GM21737 (cell line): ENCODE data around the gene FAM53B.
"Not testable (repeated sequence)": the region's sequence is repeated elsewhere in the genome, so short reads cannot be mapped to it uniquely, and the experiment has no call there.

ENCODE experiments used
- ATAC-seq: cut with Tn5 transposase; IDR thresholded peaks from one replicate; pipeline ENCODE4 v1.9.1; 2021; ENCODE audit warnings: mild to moderate bottlenecking, moderate library complexity; ENCODE audit not compliant: unreplicated experiment

The FAM53B gene

DNA sequence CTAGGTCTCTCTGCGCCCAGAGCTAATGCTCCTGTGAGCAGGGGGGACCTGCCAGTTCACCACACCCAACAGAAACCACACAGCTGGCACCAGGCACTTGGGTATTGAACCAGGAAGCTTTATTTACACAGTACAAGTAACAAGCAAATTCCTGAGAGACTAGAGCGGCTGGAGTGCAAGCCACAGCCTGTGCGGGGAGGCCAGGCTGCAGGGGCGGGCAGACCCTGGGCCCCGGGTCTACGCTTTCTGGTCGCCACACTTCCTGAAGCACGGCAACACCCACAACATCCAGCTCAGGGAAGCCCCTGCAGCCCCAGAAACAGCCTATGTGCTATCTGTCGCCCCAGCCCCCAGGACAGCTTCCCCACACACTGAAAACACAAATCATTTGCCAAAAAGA, 125.0 kb downstream of the FAM53B start:
- ATAC-seq: peak; percentile 28

GRCh38 chr10:124618470-124619073, 125.6 kb downstream of the FAM53B start:
- no peak for ATAC-seq

DNA sequence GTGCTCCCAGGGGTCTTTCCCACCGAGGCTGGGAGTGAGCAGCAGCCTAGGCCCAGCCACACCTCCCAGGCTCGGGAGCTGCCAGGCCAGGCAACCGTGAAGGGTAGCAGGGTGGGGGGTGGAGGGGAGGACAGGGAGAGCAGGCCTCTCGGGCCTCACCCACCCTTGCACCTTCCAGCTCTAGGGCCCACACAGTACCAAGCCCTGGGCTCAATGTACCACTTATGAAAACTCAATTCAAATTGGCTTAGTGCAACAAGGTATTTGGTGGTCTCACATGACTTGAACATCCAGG, 127.4 kb downstream of the FAM53B start:
- no peak for ATAC-seq

GRCh38 chr10:124616040-124616835, 127.9 kb downstream of the FAM53B start:
- ATAC-seq: no peak

GRCh38 chr10:124615259-124615658, 128.9 kb downstream of the FAM53B start:
- ATAC-seq: no peak

GRCh38 chr10:124614003-124614659, 130.0 kb downstream of the FAM53B start:
- peak; percentile 41 for ATAC-seq

DNA sequence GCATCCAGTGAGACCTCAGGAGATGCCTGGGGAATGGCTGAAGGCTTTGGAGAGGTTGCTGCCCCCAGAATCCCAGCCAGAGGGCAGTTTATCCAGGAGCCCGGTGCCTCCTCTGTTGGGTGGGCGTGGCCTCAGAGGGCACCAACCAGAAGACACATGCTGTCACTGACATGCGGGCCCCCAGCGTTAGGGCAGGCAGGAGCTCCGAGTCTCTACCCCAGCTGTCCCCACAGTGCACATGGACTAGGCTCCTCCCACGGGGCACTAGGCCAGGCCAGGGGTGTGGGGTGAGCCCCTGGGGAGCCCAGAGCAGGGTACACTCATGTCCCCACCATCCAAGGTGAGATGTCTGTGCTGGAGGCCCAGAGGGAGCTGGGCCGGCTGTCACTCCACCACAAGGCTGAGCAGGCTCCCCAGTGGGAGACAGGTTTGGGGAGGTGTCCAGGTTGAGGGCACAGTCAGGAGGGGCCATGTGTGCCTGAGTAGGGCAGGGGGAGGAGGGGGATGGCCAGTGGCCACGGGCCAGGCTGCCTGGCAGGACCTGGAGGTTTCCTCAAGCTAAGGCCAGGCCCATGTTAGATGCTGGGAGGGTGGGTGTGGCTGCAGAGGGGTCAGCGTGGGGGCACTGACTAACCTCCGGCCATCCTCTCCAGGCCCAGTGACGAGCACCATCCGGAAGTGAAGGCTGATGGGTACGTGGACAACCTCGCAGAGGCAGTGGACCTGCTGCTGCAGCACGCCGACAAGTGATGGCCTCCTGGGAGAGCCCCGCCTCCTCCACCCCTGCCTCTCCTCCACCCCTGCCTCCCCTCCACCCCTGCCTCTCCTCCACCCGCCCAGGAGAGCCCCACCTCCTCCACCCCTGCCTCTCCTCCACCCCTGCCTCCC, 131.3 kb downstream of the FAM53B start:
- no peak for ATAC-seq

GRCh38 chr10:124611738-124612137, 132.4 kb downstream of the FAM53B start:
- ATAC-seq: no peak

DNA sequence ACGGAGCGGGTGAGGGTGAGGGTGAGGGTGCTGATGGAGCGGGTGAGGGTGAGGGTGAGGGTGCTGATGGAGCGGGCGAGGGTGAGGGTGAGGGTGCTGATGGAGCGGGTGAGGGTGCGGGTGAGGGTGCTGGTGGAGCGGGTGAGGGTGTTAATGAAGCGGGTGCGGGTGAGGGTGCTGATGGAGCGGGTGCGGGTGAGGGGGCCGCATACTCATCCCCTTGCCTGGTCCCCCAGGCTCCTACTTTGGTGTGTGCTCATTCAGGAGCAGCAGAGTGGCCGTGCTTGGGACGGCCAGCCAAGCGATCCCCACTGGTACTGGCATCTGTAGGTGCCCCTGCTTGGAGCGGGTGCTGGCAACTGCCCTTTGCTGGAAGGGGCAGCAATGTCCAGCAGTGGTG, 133.3 kb downstream of the FAM53B start:
- ATAC-seq: not testable (repeated sequence)

GRCh38 chr10:124610186-124610585, 134.0 kb downstream of the FAM53B start:
- not testable (repeated sequence) for ATAC-seq

GRCh38 chr10:124609698-124610097, 134.5 kb downstream of the FAM53B start:
- no peak for ATAC-seq

DNA sequence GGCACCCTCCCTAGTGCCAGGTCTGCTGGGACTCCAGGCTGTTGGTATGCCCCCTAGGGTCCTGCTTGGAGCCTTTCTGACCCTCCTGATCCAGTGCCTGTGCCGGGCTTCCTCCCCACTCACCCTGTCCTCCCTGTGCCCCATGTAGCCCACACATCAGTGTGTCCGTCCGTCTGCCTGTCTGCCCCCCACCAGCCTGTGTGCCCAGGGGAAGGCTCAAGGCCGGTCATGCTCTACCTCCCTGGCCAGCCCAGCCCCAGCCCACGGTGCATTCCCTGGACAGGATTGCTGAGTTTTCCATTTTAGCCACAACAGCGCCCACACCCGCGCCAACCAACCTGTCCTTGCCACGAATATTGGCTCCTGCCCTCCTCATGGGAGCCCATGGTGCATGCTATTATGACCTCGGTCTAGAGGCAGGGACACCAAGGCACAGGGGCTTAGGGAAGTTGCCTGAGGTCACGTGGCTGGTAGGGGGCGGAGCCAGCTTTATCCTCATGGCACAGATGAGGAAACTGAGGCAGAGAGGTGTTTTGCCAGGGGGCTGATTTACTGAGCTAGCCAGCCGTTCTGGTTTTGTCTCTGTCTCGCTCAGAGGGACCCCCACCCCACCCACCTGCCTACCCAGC, 136.0 kb downstream of the FAM53B start:
- ATAC-seq: no peak

GRCh38 chr10:124607693-124608092, 136.5 kb downstream of the FAM53B start:
- ATAC-seq: no peak

DNA sequence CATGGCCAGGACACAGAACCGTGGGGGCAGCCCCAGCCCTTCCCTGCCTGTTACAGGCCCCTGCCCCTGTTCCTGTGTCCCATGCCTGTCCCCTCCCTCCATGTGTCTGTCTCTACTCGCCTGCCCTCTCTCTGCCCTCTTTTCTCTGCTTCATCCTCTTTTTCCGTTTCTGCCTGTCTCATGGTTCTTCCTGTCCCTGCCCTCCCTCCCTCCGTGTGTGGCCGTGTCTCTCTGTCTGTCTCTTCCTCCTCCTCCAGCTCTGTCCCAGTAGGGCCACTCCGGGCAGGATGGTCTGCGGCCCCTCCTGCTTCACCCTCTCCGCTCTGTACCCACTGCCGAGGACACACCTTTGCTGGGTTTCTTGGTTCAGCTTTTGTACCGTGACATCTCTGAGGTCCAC, 137.4 kb downstream of the FAM53B start:
- ATAC-seq: no peak

DNA sequence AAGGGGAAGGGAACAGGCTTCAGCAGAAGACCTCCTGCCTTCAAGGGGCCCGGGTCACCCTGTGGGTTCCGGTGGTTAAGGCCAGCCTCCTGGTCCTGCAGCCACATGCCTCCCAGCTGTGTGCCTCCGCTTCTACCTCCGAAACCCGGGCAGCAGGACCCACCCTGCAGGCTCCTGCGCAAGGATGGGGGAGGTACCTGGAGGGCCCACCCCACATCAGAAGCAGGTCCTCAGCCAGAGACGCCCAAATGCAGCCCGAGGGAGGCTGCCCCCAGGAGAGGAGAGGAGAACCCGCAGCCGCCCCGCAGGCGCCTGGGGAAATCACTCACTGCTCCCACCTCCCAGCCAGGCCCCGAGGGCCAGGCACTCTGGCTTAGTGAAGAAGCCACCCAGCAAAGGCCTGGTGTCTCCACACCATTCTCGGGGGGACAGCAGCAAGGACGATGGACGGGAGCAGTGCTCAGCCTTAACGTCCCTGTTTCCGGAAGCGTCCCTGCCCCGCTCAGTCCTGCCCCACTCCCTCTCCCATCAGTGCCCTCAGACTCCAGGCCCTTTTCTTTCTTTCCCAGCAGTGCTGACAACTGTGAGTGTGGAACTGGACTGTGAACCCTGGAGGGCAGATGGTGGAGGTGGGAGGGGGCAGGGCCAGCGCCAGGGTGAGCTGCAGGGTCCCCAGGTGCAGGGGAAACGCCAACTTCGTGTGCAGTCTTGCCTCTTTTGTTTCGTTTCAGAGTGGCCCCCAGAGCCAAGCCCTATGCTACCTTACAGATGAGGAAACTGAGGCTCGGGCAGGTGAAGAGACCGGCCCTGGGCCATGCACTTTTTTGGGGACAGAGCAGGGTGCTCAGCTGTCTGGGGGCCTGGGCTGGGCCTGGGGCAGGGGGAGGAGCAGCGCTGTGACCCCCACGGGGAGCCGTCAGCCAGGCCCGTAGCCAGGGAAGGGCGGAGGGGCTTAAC, 138.0 kb downstream of the FAM53B start:
- ATAC-seq: no peak

DNA sequence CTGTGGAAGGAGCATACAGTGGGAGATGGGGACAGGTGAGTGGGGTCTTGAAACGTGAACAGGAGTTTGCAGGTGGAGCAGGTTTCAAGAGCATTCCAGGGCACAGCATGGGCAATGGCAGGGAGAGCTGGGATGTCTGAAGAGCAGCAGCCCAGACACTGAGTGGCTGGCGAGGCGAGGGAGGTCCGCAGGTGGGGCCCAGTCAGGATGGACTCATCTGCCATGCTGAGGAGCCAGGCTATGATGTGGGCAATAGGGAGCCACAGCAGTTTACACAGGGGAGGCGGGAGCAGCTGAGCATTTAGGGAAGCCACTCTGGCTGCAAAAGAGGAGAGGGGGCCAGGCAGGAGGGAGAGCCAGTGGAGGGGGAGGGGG, 138.7 kb downstream of the FAM53B start:
- ATAC-seq: no peak

DNA sequence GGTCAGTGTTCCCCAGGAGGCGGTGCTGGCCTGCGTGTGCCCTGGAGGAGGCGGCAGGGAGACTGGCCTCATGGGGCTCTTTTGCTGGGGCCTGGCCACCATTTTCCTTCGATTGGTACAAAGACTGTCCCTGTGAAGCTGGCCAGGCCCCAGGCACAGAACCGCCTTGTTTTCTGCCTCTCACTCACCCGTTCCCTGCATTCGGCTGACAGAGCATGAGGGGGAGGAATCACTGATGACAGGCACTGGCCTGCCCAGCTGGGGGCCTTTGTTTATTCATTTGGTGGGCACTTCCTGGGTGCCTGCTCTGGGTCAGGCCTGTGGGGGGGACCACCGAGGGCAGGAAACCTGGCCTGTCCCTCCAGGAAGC, 139.2 kb downstream of the FAM53B start:
- ATAC-seq: no peak

DNA sequence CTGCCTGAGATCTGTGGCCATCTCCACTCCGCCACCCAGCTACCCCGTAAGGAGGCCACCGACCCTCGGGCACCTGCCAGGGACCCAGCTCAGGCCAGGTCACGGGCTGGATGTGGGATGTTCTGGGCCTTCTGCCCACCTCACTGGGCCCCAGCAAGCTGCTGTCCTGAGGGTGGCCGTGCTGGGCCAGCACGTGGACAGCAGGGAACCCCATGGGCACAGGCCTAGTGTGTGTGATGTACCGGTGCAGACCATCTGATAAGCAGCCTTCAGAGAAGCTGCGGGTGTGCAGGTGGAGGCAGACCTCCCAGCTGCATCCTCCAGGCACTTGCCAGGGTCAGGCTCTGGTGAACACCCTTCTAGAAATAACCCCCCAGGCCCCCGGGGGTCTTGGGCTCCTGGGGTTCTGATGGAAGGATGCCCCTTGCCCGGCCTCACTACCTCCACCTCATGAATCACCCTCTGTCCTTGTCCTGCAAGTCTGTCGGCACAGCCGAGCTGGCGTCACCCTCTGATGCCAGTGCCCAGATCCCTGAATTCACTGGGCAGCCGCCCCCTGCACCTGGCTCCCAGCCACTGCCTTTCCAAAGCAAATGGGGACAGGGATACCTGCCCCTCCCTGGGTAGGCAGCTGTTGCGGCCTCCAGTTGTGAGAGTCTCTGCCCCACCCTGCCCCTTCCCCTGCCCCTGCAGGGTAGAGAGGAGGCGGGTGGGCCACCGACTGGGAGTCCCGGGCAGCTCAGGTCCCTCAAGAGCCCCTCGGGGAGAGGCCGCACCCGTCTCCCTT, 139.8 kb downstream of the FAM53B start:
- no peak for ATAC-seq
